ENCODE data around the gene NAA40. TPM values are rescaled to one million over a fixed set of nuclear protein-coding genes. Genes with fewer than 3 reads are reported as not detected.

Gene NAA40
- total and polyA plus RNA-seq, 2 of the 13 experiments (the other 11 are each of a cell fraction or from before 2014, with no cell fraction given), result 11.1 to 17.9 TPM

GRCh38 chr11:63920126-63920938 is 18.5 kb upstream of the NAA40 start (continued):
- TF ChIP-seq CERS6 (CRISPR knock-in tag; IDR thresholded peaks at IDR 0.05) (no peak), PREB (CRISPR knock-in tag; IDR thresholded peaks at IDR 0.05) (no peak), MAX (IDR thresholded peaks at IDR 0.05) (no peak; the same call in 1 of the 2 replicates), KLF16 (CRISPR knock-in tag; IDR thresholded peaks at IDR 0.05) (no peak), ZNF362 (CRISPR knock-in tag; IDR thresholded peaks at IDR 0.05; ENCODE audit: borderline replicate concordance) (0 out of 2 replicates have a peak, but pooled peaks have one; percentile 31), ZNF7 (CRISPR knock-in tag; IDR thresholded peaks at IDR 0.05) (no peak), MATR3 (CRISPR knock-in tag; IDR thresholded peaks at IDR 0.05) (no peak), ZNF614 (CRISPR knock-in tag; IDR thresholded peaks at IDR 0.05; ENCODE audit: borderline replicate concordance) (no peak), KDM5B (CRISPR knock-in tag; IDR thresholded peaks at IDR 0.05; ENCODE audit: borderline replicate concordance) (no peak; the same call in 1 of the 2 replicates), SMC3 (IDR thresholded peaks at IDR 0.05; ENCODE audit: low read length) (no peak), IKZF1 (IDR thresholded peaks at IDR 0.05) (no peak), TRAFD1 (CRISPR knock-in tag; IDR thresholded peaks at IDR 0.05; ENCODE audit: borderline replicate concordance) (no peak), GTF3A (CRISPR knock-in tag; conservative IDR thresholded peaks at IDR 0.05) (no peak; the same call in 1 of the 2 replicates), UBTF (CRISPR knock-in tag; IDR thresholded peaks at IDR 0.05) (0 out of 2 replicates have a peak, but pooled peaks have one; percentile 14), TEAD3 (CRISPR knock-in tag; optimal IDR thresholded peaks at IDR 0.05; ENCODE audit: borderline replicate concordance) (no peak), FOXK1 (CRISPR knock-in tag; IDR thresholded peaks at IDR 0.05; ENCODE audit: borderline replicate concordance, low read depth) (no peak), CREM (IDR thresholded peaks at IDR 0.05) (no peak), CREM (CRISPR knock-in tag; IDR thresholded peaks at IDR 0.05) (no peak), ZNF569 (CRISPR knock-in tag; IDR thresholded peaks at IDR 0.05; ENCODE audit: borderline replicate concordance) (no peak), NR2C2 (CRISPR knock-in tag; IDR thresholded peaks at IDR 0.05; ENCODE audit: borderline replicate concordance) (peak; percentile 25; the same call in 1 of the 2 replicates), RBAK (CRISPR knock-in tag; IDR thresholded peaks at IDR 0.05) (no peak), ZSCAN29 (CRISPR knock-in tag; conservative IDR thresholded peaks at IDR 0.05) (no peak; the same call in 1 of the 2 replicates), ZNF367 (CRISPR knock-in tag; IDR thresholded peaks at IDR 0.05; ENCODE audit: borderline replicate concordance) (no peak)
